ENCODE measurements around the gene POU2AF2. TPM values are rescaled to one million over a fixed set of nuclear protein-coding genes. Genes with fewer than 3 reads are reported as not detected.

Gene POU2AF2
- total and polyA plus RNA-seq, 2 donors (not counting 3 experiments of a cell fraction or from before 2014, with no cell fraction given), result not detected

DNA sequence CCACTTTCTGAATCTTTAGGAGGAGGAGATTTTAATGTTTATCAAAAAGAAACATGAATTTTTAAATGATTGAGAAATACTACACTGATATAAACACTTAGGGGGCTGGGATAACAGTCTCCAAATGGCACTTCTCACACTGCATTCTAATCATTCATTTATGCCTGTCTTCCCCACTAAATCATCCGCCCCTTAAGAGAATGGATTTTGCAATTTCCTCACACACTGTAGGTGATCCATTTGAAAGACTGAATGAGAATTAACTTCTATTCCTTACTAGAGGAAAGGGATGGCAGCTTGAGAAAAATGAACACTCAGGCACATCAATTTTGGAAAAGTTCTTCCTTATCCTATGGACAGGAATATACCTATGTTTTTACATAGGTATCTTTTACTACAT, 7.6 kb upstream of the POU2AF2 start:
- Histone ChIP-seq H3K9ac (replicated peaks; ENCODE audit: extremely low read depth, insufficient read depth, low read length) (no peak overlapping the region), H3K27ac (ENCODE audit: insufficient read depth, low read depth, low read length) (no peak overlapping the region), H3K4me2 (ENCODE audit: insufficient read depth, low read length) (no peak overlapping the region), H3K27me3 (ENCODE audit: control insufficient read depth in 2 of 2, insufficient read depth in 2 of 2, low read length in 2 of 2) (peaks cover 0 to 7% of the 10 kb centered on the region in 2 experiments), H3K4me3 (replicated peaks in 1 of 3; ENCODE audit: insufficient read depth in 1 of 3, low read depth in 1 of 3, low read length in 3 of 3) (no peak overlapping the region), H3K9me1 (replicated peaks; ENCODE audit: control insufficient read depth, extremely low read depth, insufficient read depth, low read length) (no peaks in the 10 kb centered on the region), H3K79me2 (ENCODE audit: control insufficient read depth, insufficient read depth, low read length) (no peaks in the 10 kb centered on the region), H3K4me1 (ENCODE audit: control insufficient read depth, extremely low read depth, insufficient read depth, low read length) (no peaks in the 10 kb centered on the region), H3K9me3 (replicated peaks; ENCODE audit: control insufficient read depth, insufficient read depth, low read length) (no peaks in the 10 kb centered on the region), H4K20me1 (replicated peaks; ENCODE audit: control insufficient read depth, extremely low read depth, insufficient read depth, low read length) (no peaks in the 10 kb centered on the region), H2AFZ (ENCODE audit: low read depth, low read length) (no peak overlapping the region), H3K36me3 (ENCODE audit: control insufficient read depth in 2 of 2, extremely low read depth in 1 of 2, insufficient read depth in 2 of 2, low read length in 2 of 2) (no peaks in the 10 kb centered on the region)
- dilution Hi-C loops (cut with MboI; ENCODE audit: extremely low pct_ligation_motif_present, low sequenced_read_pairs) (no loop called here), intact Hi-C loops (cut with micrococcal nuclease) (loop anchor here (10.0 kb wide), 1 partner anchor 1373 kb away; no protein-coding TSS in a partner anchor)
- ChIA-PET CTCF (no interaction called here), POLR2A (no interaction called here)
- no TSS peak for BruUV-seq (replicated peaks)
- FAIRE-seq (no peak), DNase-seq (ENCODE audit: low read depth, low spot score) (no peak)
- TF ChIP-seq, protein P1, sequence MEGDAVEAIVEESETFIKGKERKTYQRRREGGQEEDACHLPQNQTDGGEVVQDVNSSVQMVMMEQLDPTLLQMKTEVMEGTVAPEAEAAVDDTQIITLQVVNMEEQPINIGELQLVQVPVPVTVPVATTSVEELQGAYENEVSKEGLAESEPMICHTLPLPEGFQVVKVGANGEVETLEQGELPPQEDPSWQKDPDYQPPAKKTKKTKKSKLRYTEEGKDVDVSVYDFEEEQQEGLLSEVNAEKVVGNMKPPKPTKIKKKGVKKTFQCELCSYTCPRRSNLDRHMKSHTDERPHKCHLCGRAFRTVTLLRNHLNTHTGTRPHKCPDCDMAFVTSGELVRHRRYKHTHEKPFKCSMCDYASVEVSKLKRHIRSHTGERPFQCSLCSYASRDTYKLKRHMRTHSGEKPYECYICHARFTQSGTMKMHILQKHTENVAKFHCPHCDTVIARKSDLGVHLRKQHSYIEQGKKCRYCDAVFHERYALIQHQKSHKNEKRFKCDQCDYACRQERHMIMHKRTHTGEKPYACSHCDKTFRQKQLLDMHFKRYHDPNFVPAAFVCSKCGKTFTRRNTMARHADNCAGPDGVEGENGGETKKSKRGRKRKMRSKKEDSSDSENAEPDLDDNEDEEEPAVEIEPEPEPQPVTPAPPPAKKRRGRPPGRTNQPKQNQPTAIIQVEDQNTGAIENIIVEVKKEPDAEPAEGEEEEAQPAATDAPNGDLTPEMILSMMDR (IDR thresholded peaks at IDR 0.05; ENCODE audit: extremely low read depth in 1 of 2, insufficient read depth in 1 of 2, low read depth in 1 of 2, low read length in 2 of 2), result no peak
- no peak for TF ChIP-seq JUN (IDR thresholded peaks at IDR 0.05; ENCODE audit: borderline replicate concordance, insufficient read depth, insufficient read length, low read depth)
- TF ChIP-seq, protein P2, sequence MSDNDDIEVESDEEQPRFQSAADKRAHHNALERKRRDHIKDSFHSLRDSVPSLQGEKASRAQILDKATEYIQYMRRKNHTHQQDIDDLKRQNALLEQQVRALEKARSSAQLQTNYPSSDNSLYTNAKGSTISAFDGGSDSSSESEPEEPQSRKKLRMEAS (IDR thresholded peaks at IDR 0.05; ENCODE audit: insufficient read depth, insufficient read length), result no peak
- TF ChIP-seq MYC (IDR thresholded peaks at IDR 0.05; ENCODE audit: low read depth, low read length), result no peak
- TF ChIP-seq POLR2AphosphoS5 (IDR thresholded peaks at IDR 0.05; ENCODE audit: insufficient read depth, low read depth, low read length), result no peak
- TF ChIP-seq GATA2 (IDR thresholded peaks at IDR 0.05; ENCODE audit: insufficient read depth, insufficient read length, low read depth, low read length), result no peak
- TF ChIP-seq FOS (IDR thresholded peaks at IDR 0.05; ENCODE audit: borderline replicate concordance, insufficient read depth, low read length), result no peak
- no peak for TF ChIP-seq POLR2A (IDR thresholded peaks at IDR 0.05; ENCODE audit: low read depth, low read length)
- no peak for TF ChIP-seq EZH2 (IDR thresholded peaks at IDR 0.05; ENCODE audit: borderline replicate concordance, low read depth, low read length, severe bottlenecking)

All from endothelial cell of umbilical vein (primary cell).